Mesenchymal stem cell (in vitro differentiated cells and primary cell): ENCODE data around the gene CCDC97.
A peak's percentile ranks its signal among the peaks of the same experiment; 100 is the strongest.

Source experiments
- DNase-seq: peaks from one replicate; pipeline ENCODE4 v3.0.0-alpha.2; 2013
- H2AFZ ChIP-seq: one replicate; pipeline ENCODE4 v1.6.1; 2013; ENCODE audit warnings: low read depth, mild to moderate bottlenecking, control low read depth, inconsistent platforms, low read length, moderate library complexity
- H2AK5ac ChIP-seq: 2 replicates; pipeline ENCODE4 v1.6.1; 2013; ENCODE audit warnings: low read length, moderate library complexity, mild to moderate bottlenecking, inconsistent platforms; ENCODE audit not compliant: severe bottlenecking
- H2BK120ac ChIP-seq: one replicate; pipeline ENCODE4 v1.6.1; 2013; ENCODE audit warnings: low read depth, mild to moderate bottlenecking, inconsistent platforms, low read length, moderate library complexity
- H2BK12ac ChIP-seq, 2 experiments: one replicate each; pipeline ENCODE4 v1.6.1; 2013; ENCODE audit warnings: inconsistent platforms in 2 of 2, low read length in 2 of 2, mild to moderate bottlenecking in 2 of 2, moderate library complexity in 2 of 2, control low read depth in 1 of 2
- H2BK15ac ChIP-seq: one replicate; pipeline ENCODE4 v1.6.1; 2013; ENCODE audit warnings: mild to moderate bottlenecking, low read depth, inconsistent platforms; ENCODE audit not compliant: poor library complexity, severe bottlenecking
- H2BK5ac ChIP-seq: 2 replicates; pipeline ENCODE4 v1.6.1; 2013; ENCODE audit warnings: low read depth, mild to moderate bottlenecking, low read length, control low read depth, inconsistent platforms; ENCODE audit not compliant: poor library complexity, severe bottlenecking
- H3K14ac ChIP-seq, 2 experiments: one replicate each; pipeline ENCODE4 v1.6.1; 2013; ENCODE audit warnings: inconsistent platforms in 2 of 2, low read length in 2 of 2, control low read depth in 1 of 2, mild to moderate bottlenecking in 1 of 2, moderate library complexity in 1 of 2
- H3K18ac ChIP-seq, 2 experiments: one replicate each; pipeline ENCODE4 v1.6.1; 2013; ENCODE audit warnings: inconsistent platforms in 2 of 2, low read length in 2 of 2, control low read depth in 1 of 2, low read depth in 1 of 2, mild to moderate bottlenecking in 1 of 2
- H3K23ac ChIP-seq, 2 experiments: one replicate each; pipeline ENCODE4 v1.6.1; 2013; ENCODE audit warnings: inconsistent platforms in 2 of 2, low read length in 2 of 2, mild to moderate bottlenecking in 2 of 2, moderate library complexity in 2 of 2, control low read depth in 1 of 2
- H3K27ac ChIP-seq: 2 replicates; pipeline ENCODE4 v1.5.1; 2013; ENCODE audit warnings: mild to moderate bottlenecking, moderate library complexity, low read length, control low read depth, inconsistent platforms; ENCODE audit not compliant: poor library complexity, severe bottlenecking
- H3K27me3 ChIP-seq, 2 experiments: 2 replicates each; pipeline versions ENCODE4 v1.6.1 to v1.7.0; 2013; ENCODE audit warnings: low read length in 2 of 2, mild to moderate bottlenecking in 2 of 2, moderate library complexity in 2 of 2, control low read depth in 1 of 2, inconsistent platforms in 1 of 2; ENCODE audit not compliant: control insufficient read depth in 1 of 2, insufficient read depth in 1 of 2
- H3K36me3 ChIP-seq, 2 experiments: 2 replicates each; pipeline versions ENCODE4 v1.6.1 to v1.7.0; 2013; ENCODE audit warnings: low read length in 2 of 2, control low read depth in 1 of 2, inconsistent platforms in 1 of 2, low read depth in 1 of 2, mild to moderate bottlenecking in 1 of 2; ENCODE audit not compliant: insufficient read depth in 2 of 2, control insufficient read depth in 1 of 2
- H3K4ac ChIP-seq, 2 experiments: one replicate each; pipeline ENCODE4 v1.6.1; 2013; ENCODE audit warnings: inconsistent platforms in 2 of 2, low read length in 2 of 2, mild to moderate bottlenecking in 2 of 2, moderate library complexity in 2 of 2, control low read depth in 1 of 2, low read depth in 1 of 2
- H3K4me1 ChIP-seq: 2 replicates; pipeline ENCODE4 v1.6.1; 2013; ENCODE audit warnings: low read depth, low read length, control low read depth; ENCODE audit not compliant: control insufficient read depth, insufficient read depth
- H3K4me2 ChIP-seq: 2 replicates; pipeline ENCODE4 v1.6.1; 2013; ENCODE audit warnings: low read length, mild to moderate bottlenecking, inconsistent platforms; ENCODE audit not compliant: poor library complexity, severe bottlenecking
- H3K4me3 ChIP-seq, 2 experiments: 2 replicates each; pipeline versions ENCODE4 v1.5.1 to v1.7.0; 2013; ENCODE audit warnings: low read length in 2 of 2, mild to moderate bottlenecking in 2 of 2, control low read depth in 1 of 2, low read depth in 1 of 2; ENCODE audit not compliant: insufficient read depth in 1 of 2
- H3K79me1 ChIP-seq: replicated peaks from 2 replicates; pipeline ENCODE4 v1.6.1; 2013; ENCODE audit warnings: mild to moderate bottlenecking, control low read depth, low read length, inconsistent platforms; ENCODE audit not compliant: poor library complexity, severe bottlenecking
- H3K9ac ChIP-seq: 2 replicates; pipeline ENCODE4 v1.7.0; 2013; ENCODE audit warnings: mild to moderate bottlenecking, low read length, moderate library complexity
- H3K9me3 ChIP-seq: 2 replicates; pipeline ENCODE4 v1.7.0; 2013; ENCODE audit warnings: mild to moderate bottlenecking, low read length; ENCODE audit not compliant: control insufficient read depth
- H4K8ac ChIP-seq: one replicate; pipeline ENCODE4 v1.6.1; 2013; ENCODE audit warnings: inconsistent platforms, mild to moderate bottlenecking, low read length, moderate library complexity
- H4K91ac ChIP-seq: one replicate; pipeline ENCODE4 v1.6.1; 2013; ENCODE audit warnings: mild to moderate bottlenecking, low read length, inconsistent platforms
- WGBS: methylation state at CpG from one replicate; pipeline ENCODE4 v1.1.7; 2013; ENCODE audit warnings: mixed read lengths; 5-methylcytosine and 5-hydroxymethylcytosine counted together

CCDC97 gene

GRCh38 chr19:41335467-41335866 is 25.5 kb downstream of the CCDC97 start:
- H3K4me2 ChIP-seq: no peak overlapping the region
- 94% methylated on average over 9 of the region's 10 CpGs for WGBS
- H3K4me1 ChIP-seq: peaks cover 2% of the 10 kb centered on the region
- H2AK5ac ChIP-seq: no peak overlapping the region
- peaks cover 17% of the 10 kb centered on the region for H3K79me1 ChIP-seq
- H2AFZ ChIP-seq: no peak overlapping the region
- H2BK15ac ChIP-seq: peak overlapping the region; percentile 46
- H4K8ac ChIP-seq: no peak overlapping the region
- no peak overlapping the region for H3K14ac ChIP-seq
- H3K27me3 ChIP-seq: no peaks in the 10 kb centered on the region
- DNase-seq: no peak
- H3K4ac ChIP-seq: no peak overlapping the region
- no peak overlapping the region for H3K27ac ChIP-seq
- H3K4me3 ChIP-seq: no peak overlapping the region
- no peaks in the 10 kb centered on the region for H3K9me3 ChIP-seq
- no peak overlapping the region for H3K18ac ChIP-seq
- no peak overlapping the region for H3K9ac ChIP-seq
- H2BK5ac ChIP-seq: no peak overlapping the region
- peaks cover 42 to 59% of the 10 kb centered on the region in 2 experiments for H3K36me3 ChIP-seq
- no peak overlapping the region for H2BK120ac ChIP-seq
- H4K91ac ChIP-seq: peak overlapping the region; percentile 32
- no peak overlapping the region for H3K23ac ChIP-seq
- H2BK12ac ChIP-seq: no peak overlapping the region

DNA sequence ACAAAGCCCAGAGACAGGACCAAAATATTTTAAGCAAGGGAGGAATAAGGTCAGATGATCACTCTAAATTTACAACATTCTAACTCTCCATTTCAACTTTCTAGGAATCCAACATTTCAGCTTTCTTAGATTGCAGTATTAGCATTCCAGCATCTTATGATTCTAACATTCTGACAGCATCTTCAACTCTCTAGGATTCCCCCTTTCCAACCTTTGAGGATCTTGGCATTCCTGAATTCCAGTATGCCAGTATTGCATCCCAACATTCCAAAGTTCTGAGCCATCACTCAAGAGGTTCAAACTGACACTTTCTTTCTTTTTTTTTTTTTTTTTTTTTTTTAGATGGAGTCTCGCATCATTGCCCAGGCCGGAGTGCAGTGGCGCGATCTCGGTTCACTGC is 30.0 kb downstream of the CCDC97 start:
- Histone ChIP-seq H3K4ac (no peak overlapping the region), H4K8ac (no peak overlapping the region), H2BK12ac (no peak overlapping the region), H2AFZ (no peak overlapping the region), H3K27me3 (no peaks in the 10 kb centered on the region), H3K9ac (no peak overlapping the region), H3K36me3 (peaks cover 46 to 72% of the 10 kb centered on the region in 2 experiments), H3K4me2 (no peak overlapping the region), H3K14ac (no peak overlapping the region), H3K79me1 (peaks cover 31% of the 10 kb centered on the region), H3K4me1 (peaks cover 2% of the 10 kb centered on the region), H2AK5ac (no peak overlapping the region), H4K91ac (no peak overlapping the region), H2BK120ac (no peak overlapping the region), H2BK15ac (no peak overlapping the region), H3K27ac (no peak overlapping the region), H3K4me3 (no peak overlapping the region), H3K23ac (no peak overlapping the region), H2BK5ac (no peak overlapping the region), H3K18ac (no peak overlapping the region), H3K9me3 (no peaks in the 10 kb centered on the region)
- WGBS: 79% methylated on average over 5 of the region's 5 CpGs
- DNase-seq: peak; percentile 54

DNA sequence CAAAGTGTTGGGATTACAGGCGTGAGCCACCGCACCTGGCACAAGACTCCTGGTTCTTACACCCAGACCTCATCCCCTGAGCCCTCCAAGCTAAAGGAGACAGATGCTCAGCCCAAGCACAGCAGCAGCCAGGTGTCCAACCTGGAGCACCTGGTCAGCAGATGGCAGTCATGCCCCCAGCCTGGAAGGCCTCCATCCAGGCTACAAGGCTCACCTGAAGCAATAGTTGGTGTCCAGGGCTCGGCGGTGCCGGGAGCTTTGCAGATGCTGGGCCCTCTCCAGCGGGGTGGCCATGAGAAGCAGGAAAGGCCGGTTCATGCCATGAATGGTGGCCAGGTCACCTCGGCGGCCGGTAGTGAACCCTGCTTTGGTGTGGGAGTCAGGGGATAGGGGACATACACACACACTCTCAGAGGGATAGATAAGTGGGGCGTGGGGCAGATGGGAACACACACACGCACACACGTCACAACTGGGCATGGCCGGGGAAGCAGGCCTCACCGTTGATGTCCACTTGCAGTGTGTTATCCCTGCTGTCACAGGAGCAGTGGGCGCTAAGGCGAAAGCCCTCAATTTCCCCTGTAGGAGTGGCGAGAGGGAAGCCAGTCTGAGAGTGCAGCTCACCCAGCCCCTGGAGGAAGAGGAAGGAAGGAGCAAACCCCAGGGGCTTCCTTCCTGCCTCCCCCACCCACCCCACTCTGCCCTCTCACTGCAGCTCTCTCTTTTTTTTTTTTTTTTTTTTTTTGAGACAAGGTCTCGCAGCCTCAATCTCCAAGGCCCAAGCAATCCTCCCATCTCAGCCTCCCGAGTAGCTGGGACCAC is 31.9 kb downstream of the CCDC97 start:
- Histone ChIP-seq H3K14ac (no peak overlapping the region), H2BK15ac (no peak overlapping the region), H3K23ac (no peak overlapping the region), H2AK5ac (no peak overlapping the region), H4K91ac (peak overlapping the region; percentile 7), H3K4me3 (no peak overlapping the region), H4K8ac (no peak overlapping the region), H3K4me1 (peaks cover 2% of the 10 kb centered on the region), H2BK5ac (no peak overlapping the region), H3K4me2 (no peak overlapping the region), H3K9me3 (no peaks in the 10 kb centered on the region), H3K27me3 (no peaks in the 10 kb centered on the region), H3K9ac (no peak overlapping the region), H2BK12ac (no peak overlapping the region), H2BK120ac (no peak overlapping the region), H3K27ac (no peak overlapping the region), H2AFZ (no peak overlapping the region), H3K79me1 (peaks cover 32% of the 10 kb centered on the region), H3K4ac (no peak overlapping the region), H3K36me3 (peaks cover 49 to 64% of the 10 kb centered on the region in 2 experiments), H3K18ac (no peak overlapping the region)
- DNase-seq: no peak
- 96% methylated on average over 18 of the region's 20 CpGs for WGBS

GRCh38 chr19:41344162-41344561 is 34.2 kb downstream of the CCDC97 start:
- H2BK5ac ChIP-seq: no peak overlapping the region
- no peak overlapping the region for H2BK120ac ChIP-seq
- no peak overlapping the region for H3K14ac ChIP-seq
- no peak overlapping the region for H3K23ac ChIP-seq
- H3K4ac ChIP-seq: no peak overlapping the region
- no peak overlapping the region for H2AK5ac ChIP-seq
- no peak overlapping the region for H3K4me3 ChIP-seq
- no peak overlapping the region for H3K27ac ChIP-seq
- H3K4me1 ChIP-seq: peaks cover 6% of the 10 kb centered on the region
- no peak overlapping the region for H2AFZ ChIP-seq
- H3K79me1 ChIP-seq: peaks cover 36% of the 10 kb centered on the region
- H4K8ac ChIP-seq: no peak overlapping the region
- H4K91ac ChIP-seq: no peak overlapping the region
- 98% methylated on average over 2 of the region's 2 CpGs for WGBS
- H3K18ac ChIP-seq: peak overlapping the region in 1 of 2 experiments; percentile 14
- no peak for DNase-seq
- H3K27me3 ChIP-seq: no peaks in the 10 kb centered on the region
- peaks cover 51 to 59% of the 10 kb centered on the region in 2 experiments for H3K36me3 ChIP-seq
- no peaks in the 10 kb centered on the region for H3K9me3 ChIP-seq
- no peak overlapping the region for H2BK15ac ChIP-seq
- H2BK12ac ChIP-seq: no peak overlapping the region
- no peak overlapping the region for H3K9ac ChIP-seq
- H3K4me2 ChIP-seq: no peak overlapping the region
